Sigmoid colon (tissue), 7 donors: ENCODE data around the gene KLHDC9. TPM values are rescaled to one million over a fixed set of nuclear protein-coding genes. Genes with fewer than 3 reads are reported as not detected.

Experiments used
- DNase-seq: peaks from one replicate; pipeline ENCODE4 v3.0.0-alpha.2; 2019
- H3K27ac ChIP-seq, 4 donors: fragments of 200-600 bp; sonication (generic); one replicate each; pipeline ENCODE4 v1.5.1; 2016 to 2019; ENCODE audit warnings: mild to moderate bottlenecking in 1 of 4
- H3K27me3 ChIP-seq, 3 donors: fragments of 200-600 bp; sonication (generic); one replicate each; pipeline ENCODE4 v1.5.1; 2019; ENCODE audit warnings: mild to moderate bottlenecking in 1 of 3
- H3K36me3 ChIP-seq, 4 donors: fragments of 200-600 bp; sonication (generic); one replicate each; pipeline ENCODE4 v1.5.1; 2016 to 2019
- H3K4me1 ChIP-seq, 4 donors: fragments of 200-600 bp; sonication (generic); one replicate each; pipeline ENCODE4 v1.5.1; 2017 to 2019
- H3K4me3 ChIP-seq, 4 donors: fragments of 200-600 bp; sonication (generic); one replicate each; pipeline ENCODE4 v1.5.1; 2017 to 2019; ENCODE audit warnings: mild to moderate bottlenecking in 2 of 4, moderate library complexity in 1 of 4
- H3K9me3 ChIP-seq, 4 donors: fragments of 200-600 bp in 3 of 4; sonication (generic) in 3 of 4; one replicate each; pipeline versions ENCODE4 v1.5.1 to v1.6.1; 2013 to 2019
- EP300 ChIP-seq, 4 donors: sonication (generic); formaldehyde crosslinking; IDR thresholded peaks; one replicate each; pipeline ENCODE4 v1.6.1; 2017; ENCODE audit warnings: antibody characterized with exemption in 4 of 4
- POLR2A ChIP-seq, 2 donors: fragments of 450-650 bp; IDR thresholded peaks; one replicate each; pipeline ENCODE4 v1.6.1; 2016; ENCODE audit warnings: antibody characterized with exemption in 2 of 2, mild to moderate bottlenecking in 2 of 2, moderate library complexity in 2 of 2
- POLR2AphosphoS5 ChIP-seq, 4 donors: sonication (generic); formaldehyde crosslinking; IDR thresholded peaks; one replicate each; pipeline ENCODE4 v1.6.1; 2017; ENCODE audit warnings: antibody characterized with exemption in 4 of 4
- WGBS, 2 donors: extraction: QIAGEN DNeasy Blood & Tissue Kit; methylation state at CpG; one replicate each; pipeline ENCODE4 v1.1.7; 2013; 5-methylcytosine and 5-hydroxymethylcytosine counted together
- intact Hi-C: fragments of 100-400 bp; cut with DNase I; formaldehyde crosslinking; loops from one replicate; pipeline ENCODE4 v1.15.1; 2023
- polyA plus RNA-seq, 3 donors: library from polyadenylated mRNA; stranded (reverse); fragments of 200-250 nt; gene quantifications; one replicate each; pipeline ENCODE4 v1.2.3, GENCODE V29; 2013
- total RNA-seq, 4 donors: library from RNA; depleted of rRNA; stranded (reverse); fragments of >200 nt; gene quantifications; one replicate each; pipeline ENCODE4 v1.1.0, GENCODE V29; 2016
- TF ChIP-seq, protein P1 (sequence below), 4 experiments: fragments of 450-650 bp in 3 of 4; fragments of 200-600 bp in 1 of 4; IDR thresholded peaks; one replicate each; pipeline ENCODE4 v1.5.1; 2016 to 2019; ENCODE audit warnings: antibody characterized with exemption in 4 of 4, mild to moderate bottlenecking in 3 of 4, moderate library complexity in 2 of 4
- donor health status: healthy with polysubstance abuse.
- donor health status: Bipolar disorder and iron deficiency.
- donor health status: healthy.

The KLHDC9 gene
- total and polyA plus RNA-seq, 7 donors = 4.7 to 14.1 (median 9.9) TPM

DNA sequence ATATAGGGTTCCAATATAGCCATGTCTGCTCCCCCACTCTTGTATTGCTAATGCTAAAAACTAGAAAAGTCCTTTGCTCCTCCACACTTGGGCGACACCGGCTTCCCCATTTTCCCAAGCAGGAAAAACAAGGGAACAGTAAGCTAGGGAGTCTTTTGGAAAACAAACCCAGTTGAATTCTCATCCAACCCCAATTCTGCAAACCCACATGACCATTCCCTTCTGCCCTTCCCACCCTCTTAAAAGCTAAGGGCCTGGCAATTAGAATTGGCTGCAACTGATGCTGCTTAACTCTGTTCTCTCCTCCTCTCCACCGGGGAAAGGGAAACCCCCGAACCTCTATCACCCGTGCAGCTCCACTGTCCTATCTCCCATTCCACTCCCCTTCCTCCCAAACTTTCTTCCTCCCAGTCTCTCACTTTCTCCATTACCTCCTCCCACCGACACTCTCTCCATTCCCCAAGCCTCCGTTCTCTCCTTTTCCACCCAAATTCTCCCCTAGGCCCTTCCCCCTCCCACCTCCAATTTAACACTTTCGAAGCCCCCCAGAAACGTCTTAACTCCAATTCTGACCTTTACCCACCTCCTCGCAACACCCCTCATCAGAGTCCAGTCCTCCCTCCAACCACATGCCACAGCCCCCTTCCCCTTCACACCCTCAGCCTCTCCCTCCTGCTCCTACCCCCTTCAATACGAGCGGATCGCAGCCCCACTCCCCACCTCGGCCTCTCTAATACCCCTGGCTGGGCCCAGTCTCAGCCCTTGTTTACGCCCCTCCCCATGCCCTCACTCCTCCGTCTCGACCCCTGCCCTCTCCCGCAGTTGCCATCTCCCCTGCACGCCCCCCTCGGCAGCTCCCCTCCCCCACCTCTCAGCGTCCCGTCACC, 33.6 kb downstream of the KLHDC9 start:
- Histone ChIP-seq H3K27me3 (no peaks in the 10 kb centered on the region), H3K4me1 (peaks cover 0 to 55% (median 48%) of the 10 kb centered on the region in 4 donors), H3K9me3 (no peaks in the 10 kb centered on the region), H3K4me3 (peak overlapping the region; percentile 69 to 83 (median 76)), H3K27ac (peak overlapping the region; percentile 90 to 97 (median 92)), H3K36me3 (peaks cover 10 to 35% (median 20%) of the 10 kb centered on the region in 4 donors)
- DNase-seq = no peak
- intact Hi-C loops = loop anchor here (2.0 kb wide), 2 partner anchors 13 to 27 kb away; partner anchors contain the start of genes NIT1, PFDN2 and USP21
- 7% methylated on average over 22 of the region's 22 CpGs for WGBS, 2 donors
- TF ChIP-seq POLR2A (IDR thresholded peaks at IDR 0.05) = no peak
- peak in 2 of 4 donors; percentile 8 to 33 for TF ChIP-seq POLR2AphosphoS5 (IDR thresholded peaks at IDR 0.05)

DNA sequence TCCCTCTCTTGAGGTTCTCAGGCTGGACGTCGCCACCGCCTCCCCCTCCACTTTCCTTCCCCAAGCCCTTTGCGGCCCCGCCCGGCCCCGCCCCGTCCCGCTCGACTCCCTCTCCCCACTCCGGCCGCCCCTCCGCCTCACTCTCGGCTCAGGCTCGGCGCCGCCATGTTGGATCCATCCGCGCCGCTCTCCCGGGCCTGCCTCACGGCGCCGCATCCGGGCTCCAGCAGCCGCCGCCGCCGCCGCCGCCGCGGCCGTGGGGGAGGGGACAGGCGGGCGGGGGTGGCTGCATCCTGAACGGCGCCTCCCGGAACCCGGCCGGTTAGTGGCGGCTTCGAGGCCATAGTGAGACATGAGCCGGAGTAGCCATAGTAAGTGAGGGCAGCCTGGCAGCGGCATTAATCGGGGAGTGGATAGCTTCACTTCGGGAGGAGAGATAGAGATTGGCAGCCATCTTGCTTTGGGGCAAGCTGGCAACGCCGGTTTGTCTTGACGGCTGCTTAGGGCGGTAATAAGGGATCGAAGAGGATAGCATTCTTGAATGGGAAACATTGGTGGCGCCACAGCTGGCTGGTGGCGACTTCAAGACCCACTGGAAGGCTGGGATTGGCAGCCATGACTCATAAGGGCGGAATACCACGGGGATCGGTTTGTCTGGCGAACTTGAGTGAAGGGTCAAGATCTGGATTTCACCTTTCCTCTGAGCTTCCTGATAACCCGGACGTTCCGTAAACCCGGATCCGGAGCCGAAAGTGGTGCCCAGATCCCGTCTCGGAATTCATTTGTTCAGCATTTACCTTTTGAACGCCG, 34.5 kb downstream of the KLHDC9 start, which contains the start of gene DEDD:
DEDD (minus strand) TSS at position 258 of the 810 bp plus-strand sequence. CDS start 8,205 bp downstream, outside the sequence.
- no peaks in the 10 kb centered on the region for H3K27me3 ChIP-seq
- TF ChIP-seq EP300 (IDR thresholded peaks at IDR 0.05) (peak in 1 of 4 donors; percentile 56), POLR2A (IDR thresholded peaks at IDR 0.05) (no peak), POLR2AphosphoS5 (IDR thresholded peaks at IDR 0.05) (peak; percentile 7 to 54 (median 44))
- TF ChIP-seq, protein P1, sequence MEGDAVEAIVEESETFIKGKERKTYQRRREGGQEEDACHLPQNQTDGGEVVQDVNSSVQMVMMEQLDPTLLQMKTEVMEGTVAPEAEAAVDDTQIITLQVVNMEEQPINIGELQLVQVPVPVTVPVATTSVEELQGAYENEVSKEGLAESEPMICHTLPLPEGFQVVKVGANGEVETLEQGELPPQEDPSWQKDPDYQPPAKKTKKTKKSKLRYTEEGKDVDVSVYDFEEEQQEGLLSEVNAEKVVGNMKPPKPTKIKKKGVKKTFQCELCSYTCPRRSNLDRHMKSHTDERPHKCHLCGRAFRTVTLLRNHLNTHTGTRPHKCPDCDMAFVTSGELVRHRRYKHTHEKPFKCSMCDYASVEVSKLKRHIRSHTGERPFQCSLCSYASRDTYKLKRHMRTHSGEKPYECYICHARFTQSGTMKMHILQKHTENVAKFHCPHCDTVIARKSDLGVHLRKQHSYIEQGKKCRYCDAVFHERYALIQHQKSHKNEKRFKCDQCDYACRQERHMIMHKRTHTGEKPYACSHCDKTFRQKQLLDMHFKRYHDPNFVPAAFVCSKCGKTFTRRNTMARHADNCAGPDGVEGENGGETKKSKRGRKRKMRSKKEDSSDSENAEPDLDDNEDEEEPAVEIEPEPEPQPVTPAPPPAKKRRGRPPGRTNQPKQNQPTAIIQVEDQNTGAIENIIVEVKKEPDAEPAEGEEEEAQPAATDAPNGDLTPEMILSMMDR (IDR thresholded peaks at IDR 0.05) = no peak
- H3K27ac ChIP-seq = peak within 1 kb of the TSS; percentile 90 to 97 (median 92)
- peaks cover 0 to 52% (median 41%) of the 10 kb centered on the region in 4 donors for H3K4me1 ChIP-seq
- H3K9me3 ChIP-seq = no peaks in the 10 kb centered on the region
- peak; percentile 98 for DNase-seq
- peak within 1 kb of the TSS; percentile 69 to 83 (median 76) for H3K4me3 ChIP-seq
- WGBS, 2 donors = 1% methylated on average over 68 of the region's 68 CpGs
- H3K36me3 ChIP-seq = peaks cover 9 to 26% (median 13%) of the 10 kb centered on the region in 4 donors
- intact Hi-C loops = loop anchor here (2.0 kb wide), 2 partner anchors 14 to 26 kb away; partner anchors contain the start of genes NIT1, PFDN2 and USP21

DNA sequence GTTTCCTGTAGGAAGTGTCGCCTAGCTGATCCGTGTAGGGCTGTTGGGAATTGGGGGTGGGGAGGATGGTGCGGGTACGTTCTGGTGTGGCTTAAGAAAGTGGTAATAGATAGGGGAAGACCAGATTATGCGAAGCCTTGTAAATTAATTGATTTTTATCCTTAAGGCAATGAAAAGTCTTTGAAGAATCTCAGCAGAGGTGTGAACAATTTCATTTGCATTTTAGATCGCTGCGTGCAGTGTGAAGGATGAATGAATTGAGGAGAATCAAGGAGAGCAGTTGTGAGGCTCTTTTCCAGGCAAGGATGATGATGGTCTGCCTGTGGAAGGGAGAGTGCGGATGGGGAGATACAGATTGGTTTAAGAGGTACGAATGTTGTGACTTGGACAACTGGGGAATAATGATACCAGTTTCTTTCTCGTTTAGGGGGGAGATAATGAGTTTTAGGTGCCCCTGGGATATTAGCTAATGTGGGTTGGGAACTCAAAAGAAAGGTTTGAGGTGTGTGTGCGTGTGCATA, 35.1 kb downstream of the KLHDC9 start:
- H3K4me1 ChIP-seq = peaks cover 0 to 52% (median 35%) of the 10 kb centered on the region in 4 donors
- H3K4me3 ChIP-seq = peak overlapping the region; percentile 69 to 83 (median 76)
- 1 to 7% methylated on average over 11 of the region's 11 CpGs for WGBS, 2 donors

DNA sequence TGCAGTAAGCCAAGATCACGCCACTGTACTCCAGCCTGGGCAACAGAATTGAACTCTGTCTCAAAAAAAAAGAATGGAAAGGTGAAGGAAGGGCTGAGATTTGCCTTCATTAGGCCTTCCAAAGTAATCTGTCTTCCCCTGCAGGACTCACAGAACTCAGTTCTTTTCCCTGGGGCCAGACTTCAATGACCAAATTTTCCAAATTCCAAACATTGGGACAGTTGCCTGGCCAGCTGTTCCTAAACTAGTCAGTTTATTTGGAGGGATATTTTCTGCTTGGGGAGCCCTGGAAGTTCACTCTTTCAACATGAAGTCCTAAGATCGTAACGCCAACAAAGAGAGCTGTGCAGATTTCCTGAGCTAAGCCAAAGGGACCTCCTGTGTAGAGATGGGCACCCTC, 39.7 kb downstream of the KLHDC9 start:
- intact Hi-C loops = no loop called here
- no peak overlapping the region for H3K4me3 ChIP-seq
- H3K36me3 ChIP-seq = no peaks in the 10 kb centered on the region
- H3K27me3 ChIP-seq = no peaks in the 10 kb centered on the region
- no peak for DNase-seq
- WGBS, 2 donors = 81 to 83% methylated on average over 3 of the region's 3 CpGs
- no peak overlapping the region for H3K27ac ChIP-seq
- TF ChIP-seq, protein P1 (IDR thresholded peaks at IDR 0.05) = no peak
- TF ChIP-seq POLR2A (IDR thresholded peaks at IDR 0.05) = no peak
- no peak for TF ChIP-seq EP300 (IDR thresholded peaks at IDR 0.05)
- TF ChIP-seq POLR2AphosphoS5 (IDR thresholded peaks at IDR 0.05) = no peak
- H3K4me1 ChIP-seq = peaks cover 0 to 27% (median 14%) of the 10 kb centered on the region in 4 donors
- no peaks in the 10 kb centered on the region for H3K9me3 ChIP-seq

More for the DNA sequence above, 35.1 kb downstream of the KLHDC9 start:
- intact Hi-C loops = loop anchor here (2.0 kb wide), 2 partner anchors 14 to 26 kb away; partner anchors contain the start of genes NIT1, PFDN2 and USP21
- DNase-seq = no peak
- H3K9me3 ChIP-seq = no peaks in the 10 kb centered on the region
- no peaks in the 10 kb centered on the region for H3K27me3 ChIP-seq
- peak overlapping the region; percentile 90 to 97 (median 92) for H3K27ac ChIP-seq
- peaks cover 5 to 20% (median 8%) of the 10 kb centered on the region in 4 donors for H3K36me3 ChIP-seq
- TF ChIP-seq POLR2AphosphoS5 (IDR thresholded peaks at IDR 0.05) (peak in 1 of 4 donors; percentile 1), EP300 (IDR thresholded peaks at IDR 0.05) (no peak)

DNA sequence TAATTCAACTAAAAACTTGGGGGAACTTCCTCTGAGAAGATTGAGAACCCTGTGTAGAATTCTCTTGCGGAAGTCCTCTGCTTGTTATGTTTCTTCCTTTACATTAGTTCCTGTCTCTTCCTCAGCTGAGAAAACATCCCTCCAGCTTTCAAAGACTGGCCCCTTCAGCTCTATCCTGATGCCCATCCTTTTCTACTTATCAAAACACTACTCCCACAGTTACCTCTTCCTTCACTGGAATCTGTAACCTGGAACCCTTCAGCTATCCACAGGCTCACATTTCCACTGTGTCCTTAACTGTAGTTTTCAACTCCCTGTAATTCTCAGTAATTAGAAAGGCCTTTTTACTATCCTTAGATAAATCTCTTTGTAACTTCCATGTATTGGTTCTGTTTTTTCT, 40.3 kb downstream of the KLHDC9 start:
- Histone ChIP-seq H3K4me3 (no peak overlapping the region), H3K27me3 (no peaks in the 10 kb centered on the region), H3K4me1 (peaks cover 0 to 23% (median 12%) of the 10 kb centered on the region in 4 donors), H3K36me3 (no peaks in the 10 kb centered on the region), H3K27ac (no peak overlapping the region), H3K9me3 (no peaks in the 10 kb centered on the region)
- TF ChIP-seq POLR2A (IDR thresholded peaks at IDR 0.05) (no peak), EP300 (IDR thresholded peaks at IDR 0.05) (no peak), POLR2AphosphoS5 (IDR thresholded peaks at IDR 0.05) (no peak)
- TF ChIP-seq, protein P1 (IDR thresholded peaks at IDR 0.05) = no peak
- WGBS, 2 donors = 87 to 89% methylated on average over 1 of the region's 1 CpG
- no peak for DNase-seq
- intact Hi-C loops = no loop called here
